CD14-positive monocyte (primary cell): ENCODE measurements around the gene MSH2. TPM values are rescaled to one million over a fixed set of nuclear protein-coding genes. Genes with fewer than 3 reads are reported as not detected.

Experiments
- DNase-seq, 3 donors: peaks; one replicate each; pipeline ENCODE4 v3.0.0-alpha.2; 2011 to 2022
- H2AFZ ChIP-seq: 2 replicates; pipeline ENCODE4 v1.6.0; 2012; ENCODE audit warnings: mild to moderate bottlenecking, low read depth, low read length, inconsistent platforms; ENCODE audit not compliant: insufficient read depth, poor library complexity, severe bottlenecking
- H3K27ac ChIP-seq, 2 donors: 1 replicate in 1 of 2; 2 replicates in 1 of 2; pipeline ENCODE4 v1.5.1; 2012 to 2013; ENCODE audit warnings: low read length in 2 of 2, control low read depth in 1 of 2, inconsistent platforms in 1 of 2, low read depth in 1 of 2, mild to moderate bottlenecking in 1 of 2
- H3K27me3 ChIP-seq, 2 donors: one replicate each; pipeline versions ENCODE4 v1.6.0 to v1.6.1; 2011 to 2013; ENCODE audit warnings: low read length in 2 of 2; ENCODE audit not compliant: control insufficient read depth in 2 of 2, insufficient read depth in 2 of 2
- H3K36me3 ChIP-seq, 2 donors: replicated peaks in 1 of 2; 1 replicate in 1 of 2; 2 replicates in 1 of 2; pipeline versions ENCODE4 v1.5.1 to v1.6.1; 2012 to 2013; ENCODE audit warnings: low read length in 2 of 2, control low read depth in 1 of 2, inconsistent platforms in 1 of 2, mild to moderate bottlenecking in 1 of 2; ENCODE audit not compliant: insufficient read depth in 2 of 2, control insufficient read depth in 1 of 2
- H3K4me1 ChIP-seq, 2 donors: 1 replicate in 1 of 2; 2 replicates in 1 of 2; pipeline versions ENCODE4 v1.5.1 to v1.6.1; 2012 to 2013; ENCODE audit warnings: low read length in 2 of 2, control low read depth in 1 of 2, inconsistent platforms in 1 of 2, mild to moderate bottlenecking in 1 of 2, moderate library complexity in 1 of 2; ENCODE audit not compliant: insufficient read depth in 2 of 2, control insufficient read depth in 1 of 2
- H3K4me2 ChIP-seq: replicated peaks from 2 replicates; pipeline ENCODE3; 2012; ENCODE audit warnings: low read length, moderate library complexity, mild to moderate bottlenecking; ENCODE audit not compliant: poor library complexity, severe bottlenecking; ENCODE audit errors: extremely low read depth
- H3K4me3 ChIP-seq, 3 experiments: fragments of 200-600 bp in 1 of 3; sonication (generic) in 1 of 3; replicated peaks in 1 of 3; 1 replicate in 2 of 3; 2 replicates in 1 of 3; pipeline ENCODE4 v1.5.1; 2011 to 2013; ENCODE audit warnings: low read length in 3 of 3, mild to moderate bottlenecking in 3 of 3, control low read depth in 2 of 3, low read depth in 2 of 3, inconsistent platforms in 1 of 3, moderate library complexity in 1 of 3
- H3K79me2 ChIP-seq: 2 replicates; pipeline ENCODE4 v1.6.0; 2012; ENCODE audit warnings: mild to moderate bottlenecking, control low read depth, inconsistent platforms, low read length, moderate library complexity; ENCODE audit not compliant: insufficient read depth
- H3K9ac ChIP-seq: 2 replicates; pipeline ENCODE4 v1.6.0; 2017; ENCODE audit warnings: low read length, mild to moderate bottlenecking; ENCODE audit not compliant: insufficient read depth, poor library complexity, severe bottlenecking
- H3K9me3 ChIP-seq, 2 donors: replicated peaks in 1 of 2; 1 replicate in 1 of 2; 2 replicates in 1 of 2; pipeline versions ENCODE4 v1.5.1 to v1.6.1; 2012 to 2013; ENCODE audit warnings: low read length in 2 of 2, control low read depth in 1 of 2; ENCODE audit not compliant: control insufficient read depth in 1 of 2, insufficient read depth in 1 of 2
- H4K20me1 ChIP-seq: 2 replicates; pipeline ENCODE4 v1.6.0; 2012; ENCODE audit warnings: mild to moderate bottlenecking, low read length, control low read depth, moderate library complexity; ENCODE audit not compliant: insufficient read depth
- H3K27ac Mint-ChIP-seq, 7 donors: one replicate each; pipeline ENCODE4 v1.8.0; 2020; ENCODE audit warnings: mild to moderate bottlenecking in 7 of 7, mixed read lengths in 7 of 7, moderate library complexity in 6 of 7, inconsistent platforms in 2 of 7
- H3K27me3 Mint-ChIP-seq, 3 donors: one replicate each; pipeline ENCODE4 v1.8.0; 2021 to 2022; ENCODE audit warnings: low read depth in 3 of 3, mild to moderate bottlenecking in 3 of 3, mixed read lengths in 3 of 3, moderate library complexity in 3 of 3, inconsistent platforms in 1 of 3
- H3K36me3 Mint-ChIP-seq, 2 donors: one replicate each; pipeline ENCODE4 v1.8.0; 2020; ENCODE audit warnings: mixed read lengths in 2 of 2, inconsistent platforms in 1 of 2, mild to moderate bottlenecking in 1 of 2
- H3K4me1 Mint-ChIP-seq: one replicate; pipeline ENCODE4 v1.8.0; 2020; ENCODE audit warnings: mild to moderate bottlenecking, mixed read lengths
- H3K4me3 Mint-ChIP-seq, 2 donors: one replicate each; pipeline ENCODE4 v1.8.0; 2020; ENCODE audit warnings: mild to moderate bottlenecking in 2 of 2, mixed read lengths in 2 of 2, moderate library complexity in 1 of 2
- H3K9me3 Mint-ChIP-seq, 7 donors: one replicate each; pipeline ENCODE4 v1.8.0; 2020 to 2022; ENCODE audit warnings: mixed read lengths in 7 of 7, mild to moderate bottlenecking in 6 of 7, moderate library complexity in 6 of 7, inconsistent platforms in 2 of 7
- WGBS: methylation state at CpG from one replicate; pipeline ENCODE4 v1.1.5; 2013; ENCODE audit warnings: missing lambda C conversion rate; ENCODE audit not compliant: insufficient coverage; 5-methylcytosine and 5-hydroxymethylcytosine counted together
- intact Hi-C, 2 donors: fragments of 100-400 bp; cut with micrococcal nuclease; formaldehyde crosslinking; loops; one replicate each; pipeline versions ENCODE4 v1.15.0 to v1.15.1; 2023
- polyA plus RNA-seq, 3 donors: library from polyadenylated mRNA; depleted of rRNA in 1 of 3; unstranded in 2 of 3; stranded (reverse) in 1 of 3; fragments of 300-500 nt in 2 of 3; fragments of >200 nt in 1 of 3; fragmentation: Illumina TruSeq in 2 of 3; gene quantifications; 1 replicate in 2 of 3; 2 replicates in 1 of 3; pipeline ENCODE4 v1.2.3, GENCODE V29; 2012 to 2021
- TF ChIP-seq, protein P1 (sequence below): fragments of 200-600 bp; IDR thresholded peaks from one replicate; pipeline ENCODE4 v1.8.0; 2022; ENCODE audit warnings: antibody characterized with exemption, mild to moderate bottlenecking

The MSH2 gene
- polyA plus RNA-seq, 3 donors, result 1.5 to 2.8 (median 2.0) TPM

DNA sequence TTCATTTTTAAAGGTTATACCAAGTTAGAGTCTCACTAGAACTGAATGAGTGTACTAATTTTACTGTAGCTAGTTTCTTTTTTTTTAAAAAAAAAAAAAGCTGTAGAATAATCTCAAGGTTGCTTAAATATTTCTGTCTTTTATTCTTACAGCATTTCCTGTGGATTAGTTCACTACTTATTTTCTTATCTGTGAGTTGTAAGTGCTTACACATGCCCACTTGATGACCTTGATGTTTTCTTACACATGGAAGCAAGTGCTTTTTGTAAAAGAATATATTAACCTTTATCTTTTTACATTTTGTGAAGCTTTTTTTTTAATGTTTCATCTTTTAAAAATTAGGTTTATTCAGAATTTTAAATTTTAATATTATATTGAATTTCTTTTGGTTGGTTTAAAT is 57.8 kb downstream of the MSH2 start:
- Histone ChIP-seq H4K20me1 (no peaks in the 10 kb centered on the region), H3K4me1 (peaks cover 12 to 19% of the 10 kb centered on the region in 2 donors), H3K4me2 (no peak overlapping the region), H3K27me3 (no peaks in the 10 kb centered on the region), H2AFZ (no peak overlapping the region), H3K4me3 (no peak overlapping the region), H3K79me2 (no peaks in the 10 kb centered on the region), H3K9me3 (no peaks in the 10 kb centered on the region), H3K36me3 (peaks cover 4 to 24% of the 10 kb centered on the region in 2 donors), H3K27ac (no peak overlapping the region), H3K9ac (no peak overlapping the region)
- DNase-seq, result no peak
- H3K27ac Mint-ChIP-seq, result no peak overlapping the region
- intact Hi-C loops, result no loop called here
- no peak overlapping the region for H3K4me3 Mint-ChIP-seq
- H3K36me3 Mint-ChIP-seq, result peaks cover 20 to 27% of the 10 kb centered on the region in 2 donors
- peaks cover 24% of the 10 kb centered on the region for H3K4me1 Mint-ChIP-seq
- H3K27me3 Mint-ChIP-seq, result no peaks in the 10 kb centered on the region
- TF ChIP-seq, protein P1, sequence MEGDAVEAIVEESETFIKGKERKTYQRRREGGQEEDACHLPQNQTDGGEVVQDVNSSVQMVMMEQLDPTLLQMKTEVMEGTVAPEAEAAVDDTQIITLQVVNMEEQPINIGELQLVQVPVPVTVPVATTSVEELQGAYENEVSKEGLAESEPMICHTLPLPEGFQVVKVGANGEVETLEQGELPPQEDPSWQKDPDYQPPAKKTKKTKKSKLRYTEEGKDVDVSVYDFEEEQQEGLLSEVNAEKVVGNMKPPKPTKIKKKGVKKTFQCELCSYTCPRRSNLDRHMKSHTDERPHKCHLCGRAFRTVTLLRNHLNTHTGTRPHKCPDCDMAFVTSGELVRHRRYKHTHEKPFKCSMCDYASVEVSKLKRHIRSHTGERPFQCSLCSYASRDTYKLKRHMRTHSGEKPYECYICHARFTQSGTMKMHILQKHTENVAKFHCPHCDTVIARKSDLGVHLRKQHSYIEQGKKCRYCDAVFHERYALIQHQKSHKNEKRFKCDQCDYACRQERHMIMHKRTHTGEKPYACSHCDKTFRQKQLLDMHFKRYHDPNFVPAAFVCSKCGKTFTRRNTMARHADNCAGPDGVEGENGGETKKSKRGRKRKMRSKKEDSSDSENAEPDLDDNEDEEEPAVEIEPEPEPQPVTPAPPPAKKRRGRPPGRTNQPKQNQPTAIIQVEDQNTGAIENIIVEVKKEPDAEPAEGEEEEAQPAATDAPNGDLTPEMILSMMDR, result no peak
- H3K9me3 Mint-ChIP-seq, result peaks cover 0 to 2% (median 0%) of the 10 kb centered on the region in 7 donors

- Mint-ChIP-seq H3K9me3 (peaks cover 0 to 2% (median 0%) of the 10 kb centered on the region in 7 donors), H3K4me3 (no peak overlapping the region), H3K4me1 (peaks cover 5% of the 10 kb centered on the region), H3K27ac (no peak overlapping the region), H3K27me3 (peaks cover 0 to 8% (median 3%) of the 10 kb centered on the region in 3 donors), H3K36me3 (peaks cover 27 to 46% of the 10 kb centered on the region in 2 donors)
- H3K36me3 ChIP-seq, result peaks cover 4 to 50% of the 10 kb centered on the region in 2 donors
- H2AFZ ChIP-seq, result no peak overlapping the region
- no peak for DNase-seq
- no peak overlapping the region for H3K4me3 ChIP-seq
- no peaks in the 10 kb centered on the region for H3K4me1 ChIP-seq
- no peaks in the 10 kb centered on the region for H3K79me2 ChIP-seq
- no peaks in the 10 kb centered on the region for H3K27me3 ChIP-seq
- no peak overlapping the region for H3K4me2 ChIP-seq
- no peaks in the 10 kb centered on the region for H3K9me3 ChIP-seq
- H3K27ac ChIP-seq, result no peak overlapping the region
- 100% methylated on average over 3 of the region's 5 CpGs for WGBS
- intact Hi-C loops, result no loop called here
- TF ChIP-seq, protein P1, result no peak
- H4K20me1 ChIP-seq, result no peaks in the 10 kb centered on the region
- no peak overlapping the region for H3K9ac ChIP-seq
These were observed 68.6 kb downstream of the MSH2 start for GRCh38 chr2:47471429-47472116.
